ENCODE results near the gene SLCO2B1. TPM values are rescaled to one million over a fixed set of nuclear protein-coding genes. Genes with fewer than 3 reads are reported as not detected.
A peak's percentile ranks its signal among the peaks of the same experiment; 100 is the strongest.

Gene SLCO2B1
- total and polyA plus RNA-seq, 3 donors from 2014 or later = 18.2 to 46.2 (median 33.2) TPM

DNA sequence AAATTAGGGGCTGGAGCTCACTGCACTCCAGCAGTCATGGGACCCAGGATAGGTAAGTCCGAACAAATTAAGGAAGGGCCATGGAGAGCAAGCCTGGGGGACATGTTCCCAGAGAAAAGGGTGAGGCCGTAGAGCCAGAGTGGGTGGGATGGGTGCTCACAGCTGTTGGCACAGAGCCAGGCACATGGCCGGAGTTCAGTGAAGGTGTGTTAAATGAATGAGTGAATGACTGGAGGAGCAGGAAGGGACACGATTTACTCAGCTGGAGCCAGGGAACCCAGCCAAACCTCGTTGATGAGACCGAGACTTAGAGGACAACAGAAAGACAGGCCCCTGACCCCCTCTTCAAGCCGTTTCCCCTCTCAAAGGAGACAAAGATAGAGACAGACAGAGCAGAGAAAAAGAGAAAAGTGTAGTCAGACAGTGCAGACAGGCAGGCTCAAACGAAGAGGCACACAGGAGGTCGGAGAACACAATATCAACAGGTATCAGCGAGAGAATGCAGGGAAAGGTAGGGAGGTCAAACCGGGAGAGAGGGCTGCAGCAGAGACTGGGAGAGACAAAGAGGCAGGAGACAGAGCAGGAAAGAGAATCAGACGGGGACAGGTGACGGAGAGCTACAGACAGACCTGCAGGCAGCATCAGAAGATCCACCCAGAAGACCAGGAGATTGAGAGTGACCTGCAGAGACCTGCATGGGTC is 590 bp downstream of the SLCO2B1 start:
- peak overlapping the region; percentile 38 to 62 for H3K27ac ChIP-seq
- WGBS, 2 donors = 47 to 50% methylated on average over 13 of the region's 13 CpGs

DNA sequence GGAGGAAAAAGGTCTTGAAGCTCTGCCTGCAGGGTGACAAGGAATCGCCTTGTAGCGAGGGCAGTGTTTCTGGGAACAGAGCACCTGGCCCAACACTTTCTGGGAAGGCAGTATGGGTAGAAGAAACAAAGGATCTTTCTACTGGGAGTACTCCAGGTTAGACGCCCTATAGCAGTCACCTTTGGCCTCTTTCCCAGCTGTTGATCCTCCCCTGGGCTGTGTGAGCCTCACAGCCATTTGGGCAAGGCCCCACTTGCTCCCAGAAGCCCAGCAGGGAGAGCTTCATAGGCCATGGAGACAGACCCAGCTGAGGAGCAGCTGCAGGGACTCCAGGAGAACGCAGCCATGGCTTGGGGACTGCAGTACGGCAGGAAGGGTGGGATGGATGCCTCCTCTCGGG is 1.2 kb downstream of the SLCO2B1 start:
- Histone ChIP-seq H3K27ac (peak overlapping the region; percentile 28 to 55), H3K9me3 (no peaks in the 10 kb centered on the region), H3K36me3 (ENCODE audit: low read depth, missing control alignments) (no peaks in the 10 kb centered on the region), H3K27me3 (no peaks in the 10 kb centered on the region), H3K4me1 (peaks cover 27% of the 10 kb centered on the region), H3K4me3 (peak overlapping the region; percentile 40 to 49)
- no peak for DNase-seq
- 49 to 63% methylated on average over 6 of the region's 6 CpGs for WGBS, 2 donors
- no peak for TF ChIP-seq POLR2A (IDR thresholded peaks at IDR 0.05)
- TF ChIP-seq, protein P1, sequence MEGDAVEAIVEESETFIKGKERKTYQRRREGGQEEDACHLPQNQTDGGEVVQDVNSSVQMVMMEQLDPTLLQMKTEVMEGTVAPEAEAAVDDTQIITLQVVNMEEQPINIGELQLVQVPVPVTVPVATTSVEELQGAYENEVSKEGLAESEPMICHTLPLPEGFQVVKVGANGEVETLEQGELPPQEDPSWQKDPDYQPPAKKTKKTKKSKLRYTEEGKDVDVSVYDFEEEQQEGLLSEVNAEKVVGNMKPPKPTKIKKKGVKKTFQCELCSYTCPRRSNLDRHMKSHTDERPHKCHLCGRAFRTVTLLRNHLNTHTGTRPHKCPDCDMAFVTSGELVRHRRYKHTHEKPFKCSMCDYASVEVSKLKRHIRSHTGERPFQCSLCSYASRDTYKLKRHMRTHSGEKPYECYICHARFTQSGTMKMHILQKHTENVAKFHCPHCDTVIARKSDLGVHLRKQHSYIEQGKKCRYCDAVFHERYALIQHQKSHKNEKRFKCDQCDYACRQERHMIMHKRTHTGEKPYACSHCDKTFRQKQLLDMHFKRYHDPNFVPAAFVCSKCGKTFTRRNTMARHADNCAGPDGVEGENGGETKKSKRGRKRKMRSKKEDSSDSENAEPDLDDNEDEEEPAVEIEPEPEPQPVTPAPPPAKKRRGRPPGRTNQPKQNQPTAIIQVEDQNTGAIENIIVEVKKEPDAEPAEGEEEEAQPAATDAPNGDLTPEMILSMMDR (IDR thresholded peaks at IDR 0.05) = no peak
- intact Hi-C loops (cut with DNase I; ENCODE audit: low total_unique reads) = no loop called here

More for the DNA sequence above, 590 bp downstream of the SLCO2B1 start:
- Histone ChIP-seq H3K27me3 (no peaks in the 10 kb centered on the region), H3K9me3 (no peaks in the 10 kb centered on the region), H3K4me3 (peak overlapping the region; percentile 40 to 49), H3K4me1 (peaks cover 23% of the 10 kb centered on the region), H3K36me3 (ENCODE audit: low read depth, missing control alignments) (no peaks in the 10 kb centered on the region)
- no peak for DNase-seq
- intact Hi-C loops (cut with DNase I; ENCODE audit: low total_unique reads) = no loop called here
- TF ChIP-seq, protein P1 (IDR thresholded peaks at IDR 0.05) = no peak
- TF ChIP-seq POLR2A (IDR thresholded peaks at IDR 0.05) = no peak

GRCh38 chr11:75152651-75153427 is 1.9 kb downstream of the SLCO2B1 start:
- no peaks in the 10 kb centered on the region for H3K27me3 ChIP-seq
- H3K36me3 ChIP-seq (ENCODE audit: low read depth, missing control alignments) = no peaks in the 10 kb centered on the region
- no peak for DNase-seq
- H3K27ac ChIP-seq = peak overlapping the region; percentile 28 to 55
- intact Hi-C loops (cut with DNase I; ENCODE audit: low total_unique reads) = no loop called here
- 50 to 71% methylated on average over 4 to 5 of the region's 5 CpGs for WGBS, 2 donors
- peaks cover 27% of the 10 kb centered on the region for H3K4me1 ChIP-seq
- H3K4me3 ChIP-seq = peak overlapping the region; percentile 40 to 49
- no peaks in the 10 kb centered on the region for H3K9me3 ChIP-seq
- TF ChIP-seq, protein P1 (IDR thresholded peaks at IDR 0.05) = no peak
- TF ChIP-seq POLR2A (IDR thresholded peaks at IDR 0.05) = no peak

- Histone ChIP-seq H3K27ac (peak overlapping the region; percentile 42 to 72), H3K4me1 (peaks cover 35% of the 10 kb centered on the region), H3K9me3 (no peaks in the 10 kb centered on the region), H3K36me3 (ENCODE audit: low read depth, missing control alignments) (no peaks in the 10 kb centered on the region), H3K4me3 (no peak overlapping the region), H3K27me3 (no peaks in the 10 kb centered on the region)
- peak; percentile 73 for DNase-seq
- TF ChIP-seq, protein P1 (IDR thresholded peaks at IDR 0.05) = no peak
- no peak for TF ChIP-seq POLR2A (IDR thresholded peaks at IDR 0.05)
- WGBS, 2 donors = 50 to 54% methylated on average over 9 of the region's 9 CpGs
- intact Hi-C loops (cut with DNase I; ENCODE audit: low total_unique reads) = no loop called here
These were observed 4.0 kb downstream of the SLCO2B1 start for GRCh38 chr11:75154646-75155569.

Measured in testis (tissue), 3 donors.